CD4-positive, alpha-beta T cell treated with Interleukin-2 at 100 ng/mL for 4 hours (primary cell): Measurements from ENCODE around the gene RAD51B.

Experiments used
- DNase-seq: peaks from one replicate; pipeline ENCODE4 v3.0.0-alpha.2; 2020; ENCODE audit warnings: low spot score

Gene RAD51B

GRCh38 chr14:68775614-68776126 lies 956.1 kb downstream of the RAD51B start:
- DNase-seq: no peak

GRCh38 chr14:68777644-68778043 lies 958.1 kb downstream of the RAD51B start:
- no peak for DNase-seq
